ENCODE data around the gene CCDC144A.
"Not testable (repeated sequence)": the region's sequence is repeated elsewhere in the genome, so short reads cannot be mapped to it uniquely, and the experiment has no call there.

Gene CCDC144A

GRCh38 chr17:16751224-16751923 lies 61.3 kb downstream of the CCDC144A start:
- H3K4me3 ChIP-seq, H3K27ac ChIP-seq: not testable (repeated sequence)

GRCh38 chr17:16751924-16752287 lies 61.9 kb downstream of the CCDC144A start:
- H3K4me3 ChIP-seq, H3K27ac ChIP-seq: not testable (repeated sequence)

- not testable (repeated sequence) for H3K4me3 ChIP-seq
These were observed 67.5 kb downstream of the CCDC144A start for GRCh38 chr17:16757520-16757919.

GRCh38 chr17:16758177-16758576 lies 68.1 kb downstream of the CCDC144A start:
- not testable (repeated sequence) for H3K4me3 ChIP-seq, H3K27ac ChIP-seq

More at GRCh38 chr17:16757520-16757919, 67.5 kb downstream of the CCDC144A start:
- H3K27ac ChIP-seq: not testable (repeated sequence)

GRCh38 chr17:16768290-16769175 lies 78.5 kb downstream of the CCDC144A start:
- H3K27ac ChIP-seq, H3K4me3 ChIP-seq: not testable (repeated sequence)

- not testable (repeated sequence) for H3K27ac ChIP-seq, H3K4me3 ChIP-seq
These were observed 82.5 kb downstream of the CCDC144A start for GRCh38 chr17:16772394-16773145.

- not testable (repeated sequence) for H3K27ac ChIP-seq, H3K4me3 ChIP-seq
These were observed 83.1 kb downstream of the CCDC144A start for GRCh38 chr17:16773146-16773522.

- H3K27ac ChIP-seq, H3K4me3 ChIP-seq: not testable (repeated sequence)
These were observed 97.8 kb downstream of the CCDC144A start for GRCh38 chr17:16787851-16788250.

- not testable (repeated sequence) for H3K27ac ChIP-seq, H3K4me3 ChIP-seq
These were observed 99.0 kb downstream of the CCDC144A start for GRCh38 chr17:16788889-16789536.

GRCh38 chr17:16789622-16790021 lies 99.6 kb downstream of the CCDC144A start:
- not testable (repeated sequence) for H3K4me3 ChIP-seq, H3K27ac ChIP-seq

- H3K4me3 ChIP-seq, H3K27ac ChIP-seq: not testable (repeated sequence)
These were observed 100.4 kb downstream of the CCDC144A start for GRCh38 chr17:16790313-16790871.

- H3K4me3 ChIP-seq, H3K27ac ChIP-seq: not testable (repeated sequence)
These were observed 104.2 kb downstream of the CCDC144A start for GRCh38 chr17:16794215-16794614.

GRCh38 chr17:16795894-16796293 lies 105.9 kb downstream of the CCDC144A start:
- not testable (repeated sequence) for H3K27ac ChIP-seq, H3K4me3 ChIP-seq

- not testable (repeated sequence) for H3K4me3 ChIP-seq, H3K27ac ChIP-seq
These were observed 114.8 kb downstream of the CCDC144A start for GRCh38 chr17:16804851-16805250.

- not testable (repeated sequence) for H3K4me3 ChIP-seq, H3K27ac ChIP-seq
These were observed 116.6 kb downstream of the CCDC144A start for GRCh38 chr17:16806599-16806998.

- H3K27ac ChIP-seq, H3K4me3 ChIP-seq: not testable (repeated sequence)
These were observed 117.6 kb downstream of the CCDC144A start for GRCh38 chr17:16807620-16808019.

- H3K4me3 ChIP-seq, H3K27ac ChIP-seq: not testable (repeated sequence)
These were observed 120.2 kb downstream of the CCDC144A start for GRCh38 chr17:16810236-16810635.

GRCh38 chr17:16812126-16812525 lies 122.1 kb downstream of the CCDC144A start:
- not testable (repeated sequence) for H3K4me3 ChIP-seq, H3K27ac ChIP-seq

- no peak overlapping the region for H3K27ac ChIP-seq
- no peak overlapping the region for H3K4me3 ChIP-seq
These were observed 124.4 kb downstream of the CCDC144A start for GRCh38 chr17:16814439-16814838.

GRCh38 chr17:16817201-16817600 lies 127.2 kb downstream of the CCDC144A start:
- H3K27ac ChIP-seq: no peak overlapping the region
- no peak overlapping the region for H3K4me3 ChIP-seq
